H1 (cell line): Measurements from ENCODE around the gene NUDT10.

ENCODE experiments used
- CEBPB ChIP-seq: IDR thresholded peaks from 2 replicates; pipeline ENCODE4 v1.6.1; 2012; ENCODE audit warnings: low read depth, low read length
- CTCF ChIP-seq, 3 experiments: IDR thresholded peaks; 1 replicate in 2 of 3; 2 replicates in 1 of 3; pipeline versions ENCODE4 v1.5.1 to v1.6.1; 2011; ENCODE audit warnings: low read length in 3 of 3, mild to moderate bottlenecking in 3 of 3, inconsistent platforms in 2 of 3, low read depth in 1 of 3, moderate library complexity in 1 of 3; ENCODE audit not compliant: insufficient read depth in 1 of 3; ENCODE audit errors: control extremely low read depth in 1 of 3
- RAD21 ChIP-seq, 2 experiments: IDR thresholded peaks in 1 of 2; conservative IDR thresholded peaks in 1 of 2; 2 replicates each; pipeline ENCODE4 v1.6.1; 2011; ENCODE audit warnings: low read depth in 2 of 2, low read length in 2 of 2, improper control_type of control experiment in 1 of 2, inconsistent platforms in 1 of 2, mild to moderate bottlenecking in 1 of 2, moderate library complexity in 1 of 2
- RFX5 ChIP-seq: IDR thresholded peaks from 2 replicates; pipeline ENCODE4 v1.6.1; 2011; ENCODE audit warnings: low read depth, low read length, improper control_type of control experiment, borderline replicate concordance
- RXRA ChIP-seq: IDR thresholded peaks from 2 replicates; pipeline ENCODE4 v1.6.1; 2011; ENCODE audit warnings: low read depth, mild to moderate bottlenecking, low read length, moderate library complexity; ENCODE audit not compliant: insufficient read depth
- SIN3A ChIP-seq, 2 experiments: IDR thresholded peaks in 1 of 2; conservative IDR thresholded peaks in 1 of 2; 2 replicates each; pipeline ENCODE4 v1.6.1; 2011 to 2012; ENCODE audit warnings: low read length in 2 of 2, improper control_type of control experiment in 1 of 2, low read depth in 1 of 2, mild to moderate bottlenecking in 1 of 2

DNA sequence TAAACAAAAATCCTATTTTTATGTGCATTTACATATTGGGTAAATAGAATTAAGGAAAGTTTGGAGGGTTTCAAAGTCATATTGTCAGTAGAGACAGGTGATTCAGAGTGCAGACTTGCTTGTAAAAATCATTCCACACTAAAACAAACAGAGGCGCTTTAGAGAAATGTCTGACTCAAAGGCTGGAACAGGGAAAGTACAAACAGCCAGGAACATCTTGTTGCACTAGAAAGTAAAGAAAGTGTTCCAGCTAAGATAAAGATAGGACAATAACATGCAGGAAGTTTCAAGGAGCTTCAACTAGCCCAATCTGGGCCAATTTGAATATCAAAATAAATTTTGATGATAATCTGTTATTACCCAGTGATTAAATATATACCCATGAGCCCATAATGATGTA, 16.4 kb upstream of the NUDT10 start:
- TF ChIP-seq CTCF (IDR thresholded peaks at IDR 0.05; ENCODE audit: control extremely low read depth in 1 of 3, insufficient read depth in 1 of 3, low read depth in 1 of 3, low read length in 3 of 3) (no peak), RXRA (no peak), RAD21 (IDR thresholded peaks at IDR 0.05 in 1 of 2, conservative IDR thresholded peaks at IDR 0.05 in 1 of 2; ENCODE audit: low read depth in 2 of 2, low read length in 2 of 2) (no peak), SIN3A (conservative IDR thresholded peaks at IDR 0.05 in 1 of 2, IDR thresholded peaks at IDR 0.05 in 1 of 2; ENCODE audit: low read depth in 1 of 2, low read length in 2 of 2) (no peak), CEBPB (no peak), RFX5 (no peak)
